GM23338 (cell line): Measurements from ENCODE around the gene DENR.

ENCODE experiments used
- CREB1 ChIP-seq: fragments of 250-450 bp; sonication (Bioruptor Pico); IDR thresholded peaks from 2 replicates; pipeline ENCODE4 v1.5.0; 2020; ENCODE audit warnings: low read depth, mild to moderate bottlenecking, moderate library complexity
- EZH2 ChIP-seq: fragments of 200-600 bp; sonication (generic); IDR thresholded peaks from one replicate; pipeline ENCODE4 v1.8.0; 2017; ENCODE audit warnings: antibody characterized with exemption, mild to moderate bottlenecking, low read depth; ENCODE audit not compliant: unreplicated experiment
- EZH2phosphoT487 ChIP-seq: fragments of 200-600 bp; sonication (generic); IDR thresholded peaks from one replicate; pipeline ENCODE4 v1.8.1; 2018; ENCODE audit warnings: antibody characterized with exemption; ENCODE audit not compliant: unreplicated experiment
- JUNB ChIP-seq: IDR thresholded peaks from one replicate; pipeline ENCODE4 v1.6.1; 2016; ENCODE audit warnings: antibody characterized with exemption; ENCODE audit not compliant: unreplicated experiment
- NANOG ChIP-seq: IDR thresholded peaks from 2 replicates; pipeline ENCODE4 v1.6.1; 2016; ENCODE audit warnings: antibody characterized with exemption, borderline replicate concordance
- POLR2AphosphoS5 ChIP-seq: IDR thresholded peaks from 2 replicates; pipeline ENCODE4 v1.6.1; 2016; ENCODE audit warnings: antibody characterized with exemption, low read depth
- STAT1 ChIP-seq: IDR thresholded peaks from one replicate; pipeline ENCODE4 v1.6.1; 2016; ENCODE audit warnings: antibody characterized with exemption; ENCODE audit not compliant: unreplicated experiment
- ZNF114 ChIP-seq: fragments of 250-450 bp; sonication (Bioruptor Pico); IDR thresholded peaks from 2 replicates; pipeline ENCODE4 v1.5.0; 2020; ENCODE audit warnings: mild to moderate bottlenecking, moderate library complexity
- ZNF331 ChIP-seq: fragments of 250-450 bp; sonication (Bioruptor Pico); IDR thresholded peaks from 2 replicates; pipeline ENCODE4 v1.5.0; 2020; ENCODE audit warnings: low read depth, mild to moderate bottlenecking, moderate library complexity
- TF ChIP-seq, protein P1 (sequence below), 2 experiments: fragments of 200-600 bp in 1 of 2; sonication (generic) in 1 of 2; conservative IDR thresholded peaks; 2 replicates each; pipeline versions ENCODE4 v1.5.1 to v1.6.1; 2016 to 2017; ENCODE audit warnings: antibody characterized with exemption in 2 of 2, low read depth in 2 of 2, mild to moderate bottlenecking in 2 of 2, moderate library complexity in 1 of 2
- TF ChIP-seq, protein P2 (sequence below): IDR thresholded peaks from one replicate; pipeline ENCODE4 v1.6.1; 2018; ENCODE audit warnings: antibody characterized with exemption; ENCODE audit not compliant: unreplicated experiment
- TF ChIP-seq, protein P3 (sequence below): fragments of 250-450 bp; sonication (Bioruptor Pico); IDR thresholded peaks from 2 replicates; pipeline ENCODE4 v1.5.0; 2020; ENCODE audit warnings: mild to moderate bottlenecking, moderate library complexity

DNA sequence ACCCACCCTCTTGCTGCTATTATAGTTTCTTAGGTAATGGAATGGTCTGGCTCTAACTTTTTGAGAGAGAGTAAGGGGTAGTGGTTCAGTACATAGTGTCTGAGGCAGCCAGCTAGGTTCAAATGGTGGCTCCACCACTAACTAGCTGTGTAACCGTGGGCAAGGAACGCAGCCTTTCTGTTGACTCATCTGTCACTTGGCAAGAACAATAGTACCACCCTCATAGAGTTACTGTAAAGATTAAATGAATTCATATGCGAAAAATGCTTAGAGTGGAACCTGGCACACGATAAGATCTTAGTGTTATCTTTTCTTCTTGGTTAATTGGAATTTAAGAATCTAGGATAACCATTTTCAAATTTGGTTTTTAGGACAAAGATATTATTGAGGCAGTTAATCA lies 35.8 kb downstream of the DENR start:
- TF ChIP-seq, protein P1, sequence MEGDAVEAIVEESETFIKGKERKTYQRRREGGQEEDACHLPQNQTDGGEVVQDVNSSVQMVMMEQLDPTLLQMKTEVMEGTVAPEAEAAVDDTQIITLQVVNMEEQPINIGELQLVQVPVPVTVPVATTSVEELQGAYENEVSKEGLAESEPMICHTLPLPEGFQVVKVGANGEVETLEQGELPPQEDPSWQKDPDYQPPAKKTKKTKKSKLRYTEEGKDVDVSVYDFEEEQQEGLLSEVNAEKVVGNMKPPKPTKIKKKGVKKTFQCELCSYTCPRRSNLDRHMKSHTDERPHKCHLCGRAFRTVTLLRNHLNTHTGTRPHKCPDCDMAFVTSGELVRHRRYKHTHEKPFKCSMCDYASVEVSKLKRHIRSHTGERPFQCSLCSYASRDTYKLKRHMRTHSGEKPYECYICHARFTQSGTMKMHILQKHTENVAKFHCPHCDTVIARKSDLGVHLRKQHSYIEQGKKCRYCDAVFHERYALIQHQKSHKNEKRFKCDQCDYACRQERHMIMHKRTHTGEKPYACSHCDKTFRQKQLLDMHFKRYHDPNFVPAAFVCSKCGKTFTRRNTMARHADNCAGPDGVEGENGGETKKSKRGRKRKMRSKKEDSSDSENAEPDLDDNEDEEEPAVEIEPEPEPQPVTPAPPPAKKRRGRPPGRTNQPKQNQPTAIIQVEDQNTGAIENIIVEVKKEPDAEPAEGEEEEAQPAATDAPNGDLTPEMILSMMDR (conservative IDR thresholded peaks at IDR 0.05; ENCODE audit: low read depth in 2 of 2): no peak
- TF ChIP-seq POLR2AphosphoS5: no peak
- TF ChIP-seq, protein P2, sequence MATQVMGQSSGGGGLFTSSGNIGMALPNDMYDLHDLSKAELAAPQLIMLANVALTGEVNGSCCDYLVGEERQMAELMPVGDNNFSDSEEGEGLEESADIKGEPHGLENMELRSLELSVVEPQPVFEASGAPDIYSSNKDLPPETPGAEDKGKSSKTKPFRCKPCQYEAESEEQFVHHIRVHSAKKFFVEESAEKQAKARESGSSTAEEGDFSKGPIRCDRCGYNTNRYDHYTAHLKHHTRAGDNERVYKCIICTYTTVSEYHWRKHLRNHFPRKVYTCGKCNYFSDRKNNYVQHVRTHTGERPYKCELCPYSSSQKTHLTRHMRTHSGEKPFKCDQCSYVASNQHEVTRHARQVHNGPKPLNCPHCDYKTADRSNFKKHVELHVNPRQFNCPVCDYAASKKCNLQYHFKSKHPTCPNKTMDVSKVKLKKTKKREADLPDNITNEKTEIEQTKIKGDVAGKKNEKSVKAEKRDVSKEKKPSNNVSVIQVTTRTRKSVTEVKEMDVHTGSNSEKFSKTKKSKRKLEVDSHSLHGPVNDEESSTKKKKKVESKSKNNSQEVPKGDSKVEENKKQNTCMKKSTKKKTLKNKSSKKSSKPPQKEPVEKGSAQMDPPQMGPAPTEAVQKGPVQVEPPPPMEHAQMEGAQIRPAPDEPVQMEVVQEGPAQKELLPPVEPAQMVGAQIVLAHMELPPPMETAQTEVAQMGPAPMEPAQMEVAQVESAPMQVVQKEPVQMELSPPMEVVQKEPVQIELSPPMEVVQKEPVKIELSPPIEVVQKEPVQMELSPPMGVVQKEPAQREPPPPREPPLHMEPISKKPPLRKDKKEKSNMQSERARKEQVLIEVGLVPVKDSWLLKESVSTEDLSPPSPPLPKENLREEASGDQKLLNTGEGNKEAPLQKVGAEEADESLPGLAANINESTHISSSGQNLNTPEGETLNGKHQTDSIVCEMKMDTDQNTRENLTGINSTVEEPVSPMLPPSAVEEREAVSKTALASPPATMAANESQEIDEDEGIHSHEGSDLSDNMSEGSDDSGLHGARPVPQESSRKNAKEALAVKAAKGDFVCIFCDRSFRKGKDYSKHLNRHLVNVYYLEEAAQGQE: no peak
- no peak for TF ChIP-seq EZH2
- TF ChIP-seq EZH2phosphoT487: no peak
- no peak for TF ChIP-seq NANOG
- no peak for TF ChIP-seq JUNB
- TF ChIP-seq CREB1: no peak
- TF ChIP-seq ZNF114 (CRISPR knock-in tag): no peak
- no peak for TF ChIP-seq ZNF331
- no peak for TF ChIP-seq STAT1
- TF ChIP-seq, protein P3, sequence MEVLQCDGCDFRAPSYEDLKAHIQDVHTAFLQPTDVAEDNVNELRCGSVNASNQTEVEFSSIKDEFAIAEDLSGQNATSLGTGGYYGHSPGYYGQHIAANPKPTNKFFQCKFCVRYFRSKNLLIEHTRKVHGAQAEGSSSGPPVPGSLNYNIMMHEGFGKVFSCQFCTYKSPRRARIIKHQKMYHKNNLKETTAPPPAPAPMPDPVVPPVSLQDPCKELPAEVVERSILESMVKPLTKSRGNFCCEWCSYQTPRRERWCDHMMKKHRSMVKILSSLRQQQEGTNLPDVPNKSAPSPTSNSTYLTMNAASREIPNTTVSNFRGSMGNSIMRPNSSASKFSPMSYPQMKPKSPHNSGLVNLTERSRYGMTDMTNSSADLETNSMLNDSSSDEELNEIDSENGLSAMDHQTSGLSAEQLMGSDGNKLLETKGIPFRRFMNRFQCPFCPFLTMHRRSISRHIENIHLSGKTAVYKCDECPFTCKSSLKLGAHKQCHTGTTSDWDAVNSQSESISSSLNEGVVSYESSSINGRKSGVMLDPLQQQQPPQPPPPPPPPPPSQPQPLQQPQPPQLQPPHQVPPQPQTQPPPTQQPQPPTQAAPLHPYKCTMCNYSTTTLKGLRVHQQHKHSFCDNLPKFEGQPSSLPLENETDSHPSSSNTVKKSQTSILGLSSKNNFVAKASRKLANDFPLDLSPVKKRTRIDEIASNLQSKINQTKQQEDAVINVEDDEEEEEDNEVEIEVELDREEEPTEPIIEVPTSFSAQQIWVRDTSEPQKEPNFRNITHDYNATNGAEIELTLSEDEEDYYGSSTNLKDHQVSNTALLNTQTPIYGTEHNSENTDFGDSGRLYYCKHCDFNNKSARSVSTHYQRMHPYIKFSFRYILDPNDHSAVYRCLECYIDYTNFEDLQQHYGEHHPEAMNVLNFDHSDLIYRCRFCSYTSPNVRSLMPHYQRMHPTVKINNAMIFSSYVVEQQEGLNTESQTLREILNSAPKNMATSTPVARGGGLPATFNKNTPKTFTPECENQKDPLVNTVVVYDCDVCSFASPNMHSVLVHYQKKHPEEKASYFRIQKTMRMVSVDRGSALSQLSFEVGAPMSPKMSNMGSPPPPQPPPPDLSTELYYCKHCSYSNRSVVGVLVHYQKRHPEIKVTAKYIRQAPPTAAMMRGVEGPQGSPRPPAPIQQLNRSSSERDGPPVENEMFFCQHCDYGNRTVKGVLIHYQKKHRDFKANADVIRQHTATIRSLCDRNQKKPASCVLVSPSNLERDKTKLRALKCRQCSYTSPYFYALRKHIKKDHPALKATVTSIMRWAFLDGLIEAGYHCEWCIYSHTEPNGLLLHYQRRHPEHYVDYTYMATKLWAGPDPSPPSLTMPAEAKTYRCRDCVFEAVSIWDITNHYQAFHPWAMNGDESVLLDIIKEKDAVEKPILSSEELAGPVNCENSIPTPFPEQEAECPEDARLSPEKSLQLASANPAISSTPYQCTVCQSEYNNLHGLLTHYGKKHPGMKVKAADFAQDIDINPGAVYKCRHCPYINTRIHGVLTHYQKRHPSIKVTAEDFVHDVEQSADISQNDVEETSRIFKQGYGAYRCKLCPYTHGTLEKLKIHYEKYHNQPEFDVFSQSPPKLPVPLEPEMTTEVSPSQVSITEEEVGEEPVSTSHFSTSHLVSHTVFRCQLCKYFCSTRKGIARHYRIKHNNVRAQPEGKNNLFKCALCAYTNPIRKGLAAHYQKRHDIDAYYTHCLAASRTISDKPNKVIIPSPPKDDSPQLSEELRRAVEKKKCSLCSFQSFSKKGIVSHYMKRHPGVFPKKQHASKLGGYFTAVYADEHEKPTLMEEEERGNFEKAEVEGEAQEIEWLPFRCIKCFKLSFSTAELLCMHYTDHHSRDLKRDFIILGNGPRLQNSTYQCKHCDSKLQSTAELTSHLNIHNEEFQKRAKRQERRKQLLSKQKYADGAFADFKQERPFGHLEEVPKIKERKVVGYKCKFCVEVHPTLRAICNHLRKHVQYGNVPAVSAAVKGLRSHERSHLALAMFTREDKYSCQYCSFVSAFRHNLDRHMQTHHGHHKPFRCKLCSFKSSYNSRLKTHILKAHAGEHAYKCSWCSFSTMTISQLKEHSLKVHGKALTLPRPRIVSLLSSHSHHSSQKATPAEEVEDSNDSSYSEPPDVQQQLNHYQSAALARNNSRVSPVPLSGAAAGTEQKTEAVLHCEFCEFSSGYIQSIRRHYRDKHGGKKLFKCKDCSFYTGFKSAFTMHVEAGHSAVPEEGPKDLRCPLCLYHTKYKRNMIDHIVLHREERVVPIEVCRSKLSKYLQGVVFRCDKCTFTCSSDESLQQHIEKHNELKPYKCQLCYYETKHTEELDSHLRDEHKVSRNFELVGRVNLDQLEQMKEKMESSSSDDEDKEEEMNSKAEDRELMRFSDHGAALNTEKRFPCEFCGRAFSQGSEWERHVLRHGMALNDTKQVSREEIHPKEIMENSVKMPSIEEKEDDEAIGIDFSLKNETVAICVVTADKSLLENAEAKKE (CRISPR knock-in tag): no peak
